ENCODE measurements around the gene WDR5. TPM values are rescaled to one million over a fixed set of nuclear protein-coding genes. Genes with fewer than 3 reads are reported as not detected.

Gene WDR5
- total and polyA plus RNA-seq, 9 donors: 8.7 to 33.5 (median 28.4) TPM

DNA sequence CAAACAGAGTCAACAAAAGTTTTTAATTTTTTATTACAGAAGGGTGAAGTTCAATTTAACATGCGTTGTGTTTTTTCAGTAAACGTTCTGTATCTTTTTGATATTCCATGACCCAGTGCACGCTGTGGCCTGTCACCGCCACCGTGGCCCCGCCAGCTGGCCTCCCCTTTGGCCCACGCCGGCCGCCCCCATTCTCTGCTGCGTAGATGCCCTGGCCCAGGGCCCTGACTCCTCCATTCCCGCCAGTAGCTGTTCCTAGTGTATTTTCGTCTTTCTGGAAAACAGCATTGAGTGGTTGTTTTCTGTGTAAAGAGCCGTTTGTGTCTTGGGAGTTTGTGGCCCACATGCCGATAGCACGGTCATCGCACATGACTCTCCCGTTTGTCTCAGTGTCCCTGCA, 22.4 kb downstream of the WDR5 start:
- no peak overlapping the region for H3K27ac ChIP-seq
- 75 to 80% (median 77%) methylated on average over 17 of the region's 17 CpGs for WGBS, 3 donors
- H3K36me3 ChIP-seq: no peaks in the 10 kb centered on the region
- peaks cover 5% of the 10 kb centered on the region for H3K4me1 ChIP-seq (ENCODE audit: insufficient read depth)
- H3K27me3 ChIP-seq: no peaks in the 10 kb centered on the region
- no peaks in the 10 kb centered on the region for H3K9me3 ChIP-seq
- TF ChIP-seq CTCF (IDR thresholded peaks at IDR 0.05) (no peak), POLR2A (IDR thresholded peaks at IDR 0.05) (no peak), EP300 (IDR thresholded peaks at IDR 0.05) (no peak)
- DNase-seq: no peak
- H3K4me3 ChIP-seq: no peak overlapping the region
- intact Hi-C loops (cut with DNase I): no loop called here

DNA sequence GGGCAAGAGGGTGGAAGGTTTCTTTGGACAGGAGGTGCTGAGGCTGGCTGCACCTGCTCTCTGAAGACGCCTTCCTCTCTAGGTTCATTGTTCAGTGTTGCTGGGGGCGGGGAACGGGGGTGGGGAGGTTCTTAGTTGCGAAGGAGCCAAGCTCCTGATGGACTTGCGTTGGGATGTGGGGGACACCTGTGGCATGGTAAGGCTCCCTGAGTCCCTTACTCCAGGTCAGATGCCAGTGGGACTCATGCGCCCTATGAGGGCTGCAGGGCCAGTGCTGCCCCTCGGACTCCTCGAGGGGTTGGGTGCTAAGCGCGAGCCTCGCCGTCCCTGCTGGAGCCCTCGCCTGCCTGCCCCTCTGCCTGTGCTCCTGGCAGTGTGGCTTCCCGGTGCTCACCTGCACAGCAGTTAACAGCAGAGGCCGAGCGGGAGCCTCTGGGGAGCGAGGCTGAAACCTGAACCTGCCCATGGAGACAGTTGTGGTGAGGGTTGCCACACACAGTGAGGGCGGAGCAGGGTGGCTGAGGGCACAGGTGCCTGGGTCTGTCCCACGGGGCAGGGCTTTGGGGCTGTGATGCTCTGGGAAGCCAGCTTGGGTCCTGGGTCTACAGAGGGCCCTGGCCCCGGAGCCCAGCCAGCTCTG, 23.0 kb downstream of the WDR5 start:
- Histone ChIP-seq H3K4me3 (no peak overlapping the region), H3K9me3 (no peaks in the 10 kb centered on the region), H3K27me3 (no peaks in the 10 kb centered on the region), H3K4me1 (ENCODE audit: insufficient read depth) (peaks cover 6% of the 10 kb centered on the region), H3K36me3 (no peaks in the 10 kb centered on the region), H3K27ac (no peak overlapping the region)
- WGBS, 3 donors: 88 to 90% (median 88%) methylated on average over 19 to 20 of the region's 20 CpGs
- TF ChIP-seq EP300 (IDR thresholded peaks at IDR 0.05) (no peak), CTCF (IDR thresholded peaks at IDR 0.05) (no peak), POLR2A (IDR thresholded peaks at IDR 0.05) (no peak)
- DNase-seq: no peak
- intact Hi-C loops (cut with DNase I): no loop called here

DNA sequence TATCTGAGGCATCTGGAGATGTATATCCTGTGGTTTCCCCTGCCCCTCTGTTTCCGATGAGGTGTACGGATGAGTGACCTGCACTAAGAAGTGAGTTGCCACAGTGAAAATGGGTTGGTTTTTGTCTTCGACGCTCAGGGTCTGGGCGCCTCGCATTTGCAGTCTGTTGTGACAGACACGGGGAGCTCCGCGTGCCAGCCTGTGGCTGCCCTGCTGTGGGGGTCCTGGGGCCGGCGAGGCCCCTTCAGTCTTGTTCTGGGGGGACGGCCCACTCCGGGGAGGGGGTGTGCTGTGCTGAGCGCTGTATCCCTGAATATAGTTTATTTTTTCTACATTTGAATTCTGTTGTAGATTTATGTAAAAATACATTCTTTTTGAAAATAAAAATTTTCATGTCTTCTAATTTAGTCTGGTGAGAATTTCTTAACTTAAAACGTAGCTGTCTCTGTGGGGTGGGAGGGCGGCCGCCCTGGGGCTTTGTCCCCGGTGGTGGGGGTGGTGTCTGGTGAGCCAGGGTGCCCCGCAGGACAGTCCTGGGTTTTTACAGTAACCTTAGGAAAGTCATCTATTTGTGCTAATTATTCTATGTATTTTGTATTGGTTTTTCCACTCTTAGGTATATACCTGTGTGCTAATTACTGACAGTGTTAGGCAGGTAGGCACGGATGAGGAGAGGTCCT, 23.8 kb downstream of the WDR5 start:
- intact Hi-C loops (cut with DNase I): no loop called here
- Histone ChIP-seq H3K4me1 (ENCODE audit: insufficient read depth) (peaks cover 6% of the 10 kb centered on the region), H3K36me3 (no peaks in the 10 kb centered on the region), H3K4me3 (no peak overlapping the region), H3K27ac (no peak overlapping the region), H3K27me3 (no peaks in the 10 kb centered on the region), H3K9me3 (no peaks in the 10 kb centered on the region)
- TF ChIP-seq EP300 (IDR thresholded peaks at IDR 0.05): no peak
- no peak for TF ChIP-seq CTCF (IDR thresholded peaks at IDR 0.05)
- TF ChIP-seq POLR2A (IDR thresholded peaks at IDR 0.05): no peak
- no peak for DNase-seq
- 83 to 91% (median 85%) methylated on average over 20 of the region's 20 CpGs for WGBS, 3 donors

GRCh38 chr9:134161647-134162046, 25.8 kb downstream of the WDR5 start:
- intact Hi-C loops (cut with DNase I): loop anchor here in 1 of 4 donors (1.0 kb wide), 1 partner anchor 368 kb away; no protein-coding TSS in a partner anchor
- no peaks in the 10 kb centered on the region for H3K27me3 ChIP-seq
- no peak overlapping the region for H3K27ac ChIP-seq
- H3K4me1 ChIP-seq (ENCODE audit: insufficient read depth): peaks cover 6% of the 10 kb centered on the region
- TF ChIP-seq CTCF (IDR thresholded peaks at IDR 0.05) (no peak), POLR2A (IDR thresholded peaks at IDR 0.05) (no peak), EP300 (IDR thresholded peaks at IDR 0.05) (no peak)
- H3K4me3 ChIP-seq: no peak overlapping the region
- no peaks in the 10 kb centered on the region for H3K9me3 ChIP-seq
- H3K36me3 ChIP-seq: no peaks in the 10 kb centered on the region
- WGBS, 3 donors: 81 to 84% (median 84%) methylated on average over 14 of the region's 14 CpGs
- DNase-seq: no peak

Data from ovary (tissue), 9 donors.